Lower lobe of right lung (tissue), 2 donors: Measurements from ENCODE around the gene RIMS4. TPM values are rescaled to one million over a fixed set of nuclear protein-coding genes. Genes with fewer than 3 reads are reported as not detected.
A peak's percentile ranks its signal among the peaks of the same experiment; 100 is the strongest.

Source experiments
- ATAC-seq, 2 donors: fragments of 200-7000 bp; cut with Tn5 transposase; one replicate each; pipeline ENCODE4 v1.9.1; 2020 to 2022; ENCODE audit warnings: mild to moderate bottlenecking in 2 of 2, moderate library complexity in 2 of 2
- DNase-seq: peaks from one replicate; pipeline ENCODE4 v3.0.0-alpha.2; 2020
- H3K27ac ChIP-seq: fragments of 200-600 bp; one replicate; pipeline ENCODE4 v1.8.0; 2022
- H3K27me3 ChIP-seq: fragments of 200-600 bp; one replicate; pipeline ENCODE4 v1.8.0; 2022; ENCODE audit warnings: low read depth
- H3K36me3 ChIP-seq: fragments of 200-600 bp; one replicate; pipeline ENCODE4 v1.8.0; 2022; ENCODE audit warnings: mild to moderate bottlenecking
- H3K4me1 ChIP-seq: fragments of 200-600 bp; one replicate; pipeline ENCODE4 v1.8.0; 2022
- H3K4me3 ChIP-seq: fragments of 200-600 bp; one replicate; pipeline ENCODE4 v1.8.0; 2022; ENCODE audit warnings: mild to moderate bottlenecking
- H3K9me3 ChIP-seq: fragments of 200-600 bp; one replicate; pipeline ENCODE4 v1.8.0; 2022
- intact Hi-C: fragments of 100-400 bp; cut with DNase I; formaldehyde crosslinking; loops from one replicate; pipeline ENCODE4 v1.11.0; 2022
- total RNA-seq: library from RNA; stranded (reverse); fragmentation: NEBNext Ultra II Directional; extraction: Animal tissue kit (Norgen Biotek cat#: 25700); gene quantifications from one replicate; pipeline ENCODE4 v1.2.1, GENCODE V29; 2021
- TF ChIP-seq, protein P1 (sequence below): fragments of 200-600 bp; IDR thresholded peaks from one replicate; pipeline ENCODE4 v1.8.0; 2022; ENCODE audit warnings: antibody characterized with exemption, mild to moderate bottlenecking
- donor health status: DM: no; HTN: yes; CAD: no; lungs with severe emphysema.

RIMS4 gene
- total RNA-seq, 1 donor from 2014 or later: 3.5 TPM

DNA sequence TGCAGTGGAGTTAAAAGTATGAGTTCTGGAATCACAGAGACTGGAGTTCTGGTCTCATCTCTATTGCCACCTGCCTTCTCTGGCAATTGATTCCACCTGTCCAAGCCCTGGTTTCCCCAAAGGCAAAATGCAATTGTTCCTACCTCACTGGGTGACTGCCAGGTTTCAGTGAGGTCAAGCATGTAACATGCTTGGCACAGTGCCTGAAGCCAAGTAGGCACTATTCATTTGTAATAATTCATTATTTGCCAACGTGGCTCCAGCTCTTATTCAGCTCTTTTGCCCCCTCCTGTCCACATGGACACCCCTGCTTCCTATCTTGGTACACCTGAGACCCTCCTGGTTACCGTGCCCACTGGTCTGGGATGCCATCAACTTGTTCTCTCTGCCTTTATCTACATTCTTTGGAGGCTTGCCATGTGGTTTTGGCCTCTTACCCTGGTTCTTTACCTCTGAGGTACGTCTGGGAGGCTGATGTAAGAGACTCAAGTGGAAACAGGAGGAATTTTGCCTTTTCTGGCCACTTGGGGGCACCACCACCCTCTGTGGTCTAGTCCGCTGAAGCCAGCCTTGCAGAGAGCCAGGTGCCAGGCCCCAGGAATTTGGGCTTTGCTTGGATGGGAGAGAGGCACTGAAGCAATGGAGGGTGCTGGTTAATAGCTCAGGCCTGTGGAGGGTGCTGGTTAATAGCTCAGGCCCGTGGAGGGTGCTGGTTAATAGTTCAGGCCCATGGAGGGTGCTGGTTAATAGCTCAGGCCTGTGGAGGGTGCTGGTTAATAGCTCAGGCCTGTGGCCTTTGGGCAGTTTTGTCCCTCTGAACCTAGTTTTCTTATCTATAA is 63.0 kb downstream of the RIMS4 start:
- TF ChIP-seq, protein P1, sequence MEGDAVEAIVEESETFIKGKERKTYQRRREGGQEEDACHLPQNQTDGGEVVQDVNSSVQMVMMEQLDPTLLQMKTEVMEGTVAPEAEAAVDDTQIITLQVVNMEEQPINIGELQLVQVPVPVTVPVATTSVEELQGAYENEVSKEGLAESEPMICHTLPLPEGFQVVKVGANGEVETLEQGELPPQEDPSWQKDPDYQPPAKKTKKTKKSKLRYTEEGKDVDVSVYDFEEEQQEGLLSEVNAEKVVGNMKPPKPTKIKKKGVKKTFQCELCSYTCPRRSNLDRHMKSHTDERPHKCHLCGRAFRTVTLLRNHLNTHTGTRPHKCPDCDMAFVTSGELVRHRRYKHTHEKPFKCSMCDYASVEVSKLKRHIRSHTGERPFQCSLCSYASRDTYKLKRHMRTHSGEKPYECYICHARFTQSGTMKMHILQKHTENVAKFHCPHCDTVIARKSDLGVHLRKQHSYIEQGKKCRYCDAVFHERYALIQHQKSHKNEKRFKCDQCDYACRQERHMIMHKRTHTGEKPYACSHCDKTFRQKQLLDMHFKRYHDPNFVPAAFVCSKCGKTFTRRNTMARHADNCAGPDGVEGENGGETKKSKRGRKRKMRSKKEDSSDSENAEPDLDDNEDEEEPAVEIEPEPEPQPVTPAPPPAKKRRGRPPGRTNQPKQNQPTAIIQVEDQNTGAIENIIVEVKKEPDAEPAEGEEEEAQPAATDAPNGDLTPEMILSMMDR: peak; percentile 69
- H3K4me1 ChIP-seq: peaks cover 35% of the 10 kb centered on the region
- peak; percentile 86 to 88 for ATAC-seq
- H3K27me3 ChIP-seq: peaks cover 39% of the 10 kb centered on the region
- peak overlapping the region; percentile 55 for H3K4me3 ChIP-seq
- no peaks in the 10 kb centered on the region for H3K9me3 ChIP-seq
- DNase-seq: peak; percentile 84
- intact Hi-C loops: loop anchor here (10.0 kb wide), 1 partner anchor 117 kb away; no protein-coding TSS in a partner anchor
- H3K27ac ChIP-seq: peak overlapping the region; percentile 42
- no peaks in the 10 kb centered on the region for H3K36me3 ChIP-seq

DNA sequence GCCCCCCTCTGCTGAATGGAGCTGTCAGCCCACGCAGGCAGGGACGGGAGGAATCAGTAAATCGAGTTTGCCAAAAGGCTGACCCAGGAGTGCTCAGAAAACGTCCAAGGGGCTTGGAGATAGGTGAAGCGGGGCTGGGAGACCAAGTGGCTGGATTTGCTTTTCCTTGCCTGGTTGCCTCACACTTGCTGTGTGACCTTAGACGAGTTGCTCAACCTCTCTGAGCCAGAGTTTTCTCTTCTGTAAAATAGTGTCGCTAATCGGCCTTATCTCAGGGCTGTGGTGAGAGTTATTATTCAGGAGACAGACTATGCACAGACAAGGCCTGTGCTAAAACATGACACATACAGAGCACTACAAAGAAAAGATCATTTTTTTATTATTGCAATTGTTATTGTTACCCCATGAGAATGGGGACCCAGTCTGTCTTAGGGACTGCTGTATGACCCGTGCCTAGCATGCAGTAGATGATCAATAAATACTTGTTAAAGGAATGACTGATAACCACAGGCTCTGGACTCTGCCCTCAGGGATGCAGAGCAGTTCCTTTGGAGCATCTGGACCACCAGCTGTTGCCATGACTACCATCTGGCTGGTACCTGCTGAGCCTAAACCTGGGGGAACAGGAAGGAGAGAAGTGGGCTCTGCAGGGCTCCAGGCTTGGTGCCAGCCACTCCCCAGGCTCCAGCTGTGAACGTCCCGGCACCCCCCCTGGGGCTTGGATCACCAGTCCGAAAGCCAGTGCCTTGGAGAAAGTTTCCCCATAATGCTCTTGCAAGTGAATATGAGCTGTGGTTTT is 63.8 kb downstream of the RIMS4 start:
- peaks cover 36% of the 10 kb centered on the region for H3K27me3 ChIP-seq
- peak overlapping the region; percentile 55 for H3K4me3 ChIP-seq
- peak; percentile 58 for DNase-seq
- H3K9me3 ChIP-seq: no peaks in the 10 kb centered on the region
- TF ChIP-seq, protein P1: no peak
- intact Hi-C loops: loop anchor here (10.0 kb wide), 1 partner anchor 118 kb away; no protein-coding TSS in a partner anchor
- H3K27ac ChIP-seq: peak overlapping the region; percentile 42
- peak; percentile 25 to 37 for ATAC-seq
- peaks cover 35% of the 10 kb centered on the region for H3K4me1 ChIP-seq
- H3K36me3 ChIP-seq: no peaks in the 10 kb centered on the region

DNA sequence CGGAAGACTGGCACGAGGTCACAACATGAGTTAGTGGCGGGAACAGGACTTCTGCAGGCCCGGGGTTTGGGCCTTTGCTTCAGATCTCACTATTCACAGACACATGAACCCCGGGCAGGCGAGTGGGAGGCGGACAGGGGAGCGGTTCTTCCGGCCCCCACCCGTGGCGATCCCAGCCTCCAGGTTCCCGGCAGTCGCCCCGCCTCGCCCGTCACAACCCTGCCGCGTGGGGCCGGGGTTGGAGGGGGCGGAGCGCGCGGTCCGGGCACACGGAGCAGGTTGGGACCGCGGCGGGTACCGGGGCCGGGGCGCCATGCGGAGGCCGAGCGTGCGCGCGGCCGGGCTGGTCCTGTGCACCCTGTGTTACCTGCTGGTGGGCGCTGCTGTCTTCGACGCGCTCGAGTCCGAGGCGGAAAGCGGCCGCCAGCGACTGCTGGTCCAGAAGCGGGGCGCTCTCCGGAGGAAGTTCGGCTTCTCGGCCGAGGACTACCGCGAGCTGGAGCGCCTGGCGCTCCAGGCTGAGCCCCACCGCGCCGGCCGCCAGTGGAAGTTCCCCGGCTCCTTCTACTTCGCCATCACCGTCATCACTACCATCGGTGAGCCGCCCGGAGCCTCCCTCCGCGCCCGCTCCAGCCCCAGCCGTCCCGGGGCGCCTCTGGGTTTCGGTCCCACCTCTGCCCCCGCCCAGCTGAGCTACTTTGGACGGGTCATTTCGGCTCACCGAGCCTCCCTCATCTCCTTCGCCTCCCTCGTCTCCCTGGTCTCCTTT is 64.6 kb downstream of the RIMS4 start, which contains the start of gene KCNK15:
KCNK15 (plus strand) TSS at position 268 of the 769 bp plus-strand sequence; CDS start at position 314, 46 bp downstream.
- Histone ChIP-seq H3K36me3 (no peaks in the 10 kb centered on the region), H3K27ac (peak within 1 kb of the TSS; percentile 42), H3K4me1 (peaks cover 35% of the 10 kb centered on the region), H3K27me3 (peaks cover 36% of the 10 kb centered on the region), H3K9me3 (no peaks in the 10 kb centered on the region), H3K4me3 (peak within 1 kb of the TSS; percentile 55)
- no peak for DNase-seq
- peak; percentile 59 to 67 for ATAC-seq
- intact Hi-C loops: loop anchor here (10.0 kb wide), 1 partner anchor 119 kb away; no protein-coding TSS in a partner anchor
- TF ChIP-seq, protein P1: no peak

DNA sequence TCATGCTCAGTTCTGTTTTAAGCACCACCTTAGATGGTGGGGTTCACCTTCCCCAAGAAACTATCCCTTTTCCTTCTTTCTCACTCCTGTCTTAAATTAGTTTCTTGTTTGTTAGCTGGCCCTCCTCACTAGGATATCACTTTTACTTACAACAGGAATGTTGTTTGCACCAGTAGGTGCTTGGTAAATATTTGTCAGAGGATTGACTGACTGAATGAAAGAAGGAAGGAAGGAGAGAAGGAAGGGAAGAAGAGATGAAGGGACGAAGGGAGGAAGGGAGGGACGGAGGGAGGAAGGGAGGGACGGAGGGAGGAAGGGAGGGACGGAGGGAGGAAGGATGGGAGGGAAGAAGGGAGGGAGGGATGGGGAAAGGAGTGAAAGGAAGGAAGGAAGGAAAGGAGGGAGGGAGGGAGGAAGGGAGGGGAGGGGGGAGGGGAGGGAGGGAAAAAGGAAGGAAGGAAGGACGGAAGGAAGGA is 65.2 kb downstream of the RIMS4 start:
- intact Hi-C loops: loop anchor here (10.0 kb wide), 1 partner anchor 120 kb away; no protein-coding TSS in a partner anchor
- peak overlapping the region; percentile 20 for H3K27ac ChIP-seq

More for the DNA sequence above, 65.2 kb downstream of the RIMS4 start:
- peaks cover 30% of the 10 kb centered on the region for H3K27me3 ChIP-seq
- H3K36me3 ChIP-seq: no peaks in the 10 kb centered on the region
- TF ChIP-seq, protein P1: no peak
- peak overlapping the region; percentile 55 for H3K4me3 ChIP-seq
- DNase-seq: no peak
- peaks cover 33% of the 10 kb centered on the region for H3K4me1 ChIP-seq
- no peak for ATAC-seq
- H3K9me3 ChIP-seq: no peaks in the 10 kb centered on the region
